ENCODE measurements around the gene C4orf50. TPM values are rescaled to one million over a fixed set of nuclear protein-coding genes. Genes with fewer than 3 reads are reported as not detected.

C4orf50 gene
- total RNA-seq, 4 donors from 2014 or later = 0.14 to 4.9 (median 0.32) TPM; not detected in 1

DNA sequence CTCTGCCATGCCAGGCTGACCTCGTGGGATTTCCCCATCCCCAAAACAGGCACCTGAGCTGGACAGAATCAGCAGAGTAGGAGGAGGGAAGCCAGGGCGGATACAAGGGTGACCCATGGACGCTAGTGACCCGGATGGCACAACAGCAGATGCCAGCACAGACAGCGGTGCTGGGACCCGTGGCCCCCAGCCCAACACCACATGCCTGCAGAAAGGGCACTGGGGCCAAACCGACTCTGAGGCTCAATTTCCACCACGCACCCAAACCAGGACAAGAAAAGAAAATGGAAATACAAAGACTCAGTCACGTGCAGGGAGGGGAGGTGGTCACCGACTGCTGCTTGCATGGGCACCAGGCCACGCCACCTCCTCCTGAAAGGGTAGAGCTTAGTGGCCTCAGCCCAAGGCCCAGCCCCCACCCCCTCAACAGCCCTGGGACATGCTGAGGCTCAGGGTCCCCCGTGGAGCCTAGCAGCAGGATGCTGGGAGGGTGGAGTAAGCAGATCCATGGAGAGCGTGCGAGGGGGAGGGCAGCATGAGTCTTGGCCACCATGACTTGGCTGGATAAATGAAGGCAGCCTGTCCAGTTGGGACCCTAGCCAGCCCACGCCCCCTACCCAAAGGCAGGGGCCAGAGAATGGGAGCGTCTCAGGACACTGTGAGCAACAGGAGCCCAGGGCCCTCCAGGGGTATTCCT, 47.7 kb downstream of the C4orf50 start:
- DNase-seq = no peak
- intact Hi-C loops (cut with DNase I; ENCODE audit: low total_unique reads) = no loop called here
- in situ Hi-C loops (cut with MboI; ENCODE audit: low pct_ligation_motif_present in 1 of 4, low pct_unique_long_range_greater_than_20kb in 1 of 4, low sequenced_read_pairs in 3 of 4) = no loop called here
- no peaks in the 10 kb centered on the region for H3K27me3 ChIP-seq
- no peaks in the 10 kb centered on the region for H3K36me3 ChIP-seq
- H3K4me1 ChIP-seq = no peaks in the 10 kb centered on the region
- H3K27ac ChIP-seq = no peak overlapping the region
- TF ChIP-seq POLR2AphosphoS5 (IDR thresholded peaks at IDR 0.05) (no peak), EP300 (IDR thresholded peaks at IDR 0.05; ENCODE audit: low read depth) (no peak), POLR2A (IDR thresholded peaks at IDR 0.05) (no peak)
- TF ChIP-seq, protein P1, sequence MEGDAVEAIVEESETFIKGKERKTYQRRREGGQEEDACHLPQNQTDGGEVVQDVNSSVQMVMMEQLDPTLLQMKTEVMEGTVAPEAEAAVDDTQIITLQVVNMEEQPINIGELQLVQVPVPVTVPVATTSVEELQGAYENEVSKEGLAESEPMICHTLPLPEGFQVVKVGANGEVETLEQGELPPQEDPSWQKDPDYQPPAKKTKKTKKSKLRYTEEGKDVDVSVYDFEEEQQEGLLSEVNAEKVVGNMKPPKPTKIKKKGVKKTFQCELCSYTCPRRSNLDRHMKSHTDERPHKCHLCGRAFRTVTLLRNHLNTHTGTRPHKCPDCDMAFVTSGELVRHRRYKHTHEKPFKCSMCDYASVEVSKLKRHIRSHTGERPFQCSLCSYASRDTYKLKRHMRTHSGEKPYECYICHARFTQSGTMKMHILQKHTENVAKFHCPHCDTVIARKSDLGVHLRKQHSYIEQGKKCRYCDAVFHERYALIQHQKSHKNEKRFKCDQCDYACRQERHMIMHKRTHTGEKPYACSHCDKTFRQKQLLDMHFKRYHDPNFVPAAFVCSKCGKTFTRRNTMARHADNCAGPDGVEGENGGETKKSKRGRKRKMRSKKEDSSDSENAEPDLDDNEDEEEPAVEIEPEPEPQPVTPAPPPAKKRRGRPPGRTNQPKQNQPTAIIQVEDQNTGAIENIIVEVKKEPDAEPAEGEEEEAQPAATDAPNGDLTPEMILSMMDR (IDR thresholded peaks at IDR 0.05) = no peak
- WGBS, 2 donors (ENCODE audit: low coverage in 1 of 2) = 82 to 96% methylated on average over 5 to 14 of the region's 16 CpGs
- H3K4me3 ChIP-seq = no peak overlapping the region
- no peaks in the 10 kb centered on the region for H3K9me3 ChIP-seq

DNA sequence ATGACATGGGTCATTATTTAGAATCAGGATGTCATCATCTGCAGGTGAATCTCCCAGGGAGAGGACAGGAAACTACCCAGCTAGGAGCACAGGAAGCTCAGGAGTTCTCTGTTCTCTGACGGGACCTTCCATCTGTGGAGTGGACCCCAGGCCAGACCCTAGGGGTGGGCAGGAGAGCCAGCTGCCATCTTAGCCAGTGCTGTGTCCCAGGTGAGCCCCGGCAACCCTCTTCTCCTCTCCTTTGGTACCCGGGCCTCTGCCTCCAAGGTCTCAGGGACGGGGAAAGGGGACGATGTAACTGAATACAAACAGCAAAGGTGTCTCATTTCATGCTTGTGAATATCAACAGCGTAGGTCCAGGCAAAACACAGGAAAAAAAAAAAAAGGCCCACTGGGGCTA, 48.5 kb downstream of the C4orf50 start:
- Histone ChIP-seq H3K27ac (no peak overlapping the region), H3K36me3 (no peaks in the 10 kb centered on the region), H3K4me1 (no peaks in the 10 kb centered on the region), H3K27me3 (no peaks in the 10 kb centered on the region), H3K4me3 (no peak overlapping the region), H3K9me3 (no peaks in the 10 kb centered on the region)
- WGBS, 2 donors (ENCODE audit: low coverage in 1 of 2) = 46 to 61% methylated on average over 5 to 6 of the region's 6 CpGs
- in situ Hi-C loops (cut with MboI; ENCODE audit: low pct_ligation_motif_present in 1 of 4, low pct_unique_long_range_greater_than_20kb in 1 of 4, low sequenced_read_pairs in 3 of 4) = no loop called here
- no peak for DNase-seq
- TF ChIP-seq POLR2AphosphoS5 (IDR thresholded peaks at IDR 0.05) = no peak
- no peak for TF ChIP-seq EP300 (IDR thresholded peaks at IDR 0.05; ENCODE audit: low read depth)
- TF ChIP-seq POLR2A (IDR thresholded peaks at IDR 0.05) = no peak
- TF ChIP-seq, protein P1 (IDR thresholded peaks at IDR 0.05) = no peak
- intact Hi-C loops (cut with DNase I; ENCODE audit: low total_unique reads) = no loop called here

DNA sequence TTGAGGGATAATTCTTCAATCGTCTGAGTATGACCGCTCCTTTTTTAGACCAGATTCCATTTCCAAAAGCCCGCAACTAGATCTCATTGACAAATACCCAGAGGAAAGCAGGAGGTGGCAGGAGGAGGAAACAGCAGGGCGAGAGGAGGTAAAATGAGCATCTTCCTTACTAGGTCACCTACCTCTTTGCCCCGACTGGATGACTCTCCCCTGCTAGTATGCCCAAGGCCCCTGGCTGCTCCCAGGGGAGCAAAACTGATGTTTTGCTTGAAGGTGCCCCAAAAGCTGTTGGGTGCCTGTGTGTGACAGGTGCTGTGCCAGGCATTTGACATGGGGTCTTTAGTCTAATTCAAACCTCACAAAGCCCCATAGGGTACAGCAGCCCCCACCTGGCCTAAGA, 48.9 kb downstream of the C4orf50 start:
- intact Hi-C loops (cut with DNase I; ENCODE audit: low total_unique reads) = no loop called here
- no peak overlapping the region for H3K4me3 ChIP-seq
- no peaks in the 10 kb centered on the region for H3K27me3 ChIP-seq
- in situ Hi-C loops (cut with MboI; ENCODE audit: low pct_ligation_motif_present in 1 of 4, low pct_unique_long_range_greater_than_20kb in 1 of 4, low sequenced_read_pairs in 3 of 4) = no loop called here
- 86 to 100% methylated on average over 3 to 5 of the region's 5 CpGs for WGBS, 2 donors (ENCODE audit: low coverage in 1 of 2)
- H3K27ac ChIP-seq = no peak overlapping the region
- no peaks in the 10 kb centered on the region for H3K36me3 ChIP-seq
- DNase-seq = no peak
- H3K9me3 ChIP-seq = no peaks in the 10 kb centered on the region
- TF ChIP-seq POLR2A (IDR thresholded peaks at IDR 0.05) = no peak
- TF ChIP-seq EP300 (IDR thresholded peaks at IDR 0.05; ENCODE audit: low read depth) = no peak
- no peak for TF ChIP-seq POLR2AphosphoS5 (IDR thresholded peaks at IDR 0.05)
- TF ChIP-seq, protein P1 (IDR thresholded peaks at IDR 0.05) = no peak
- H3K4me1 ChIP-seq = no peaks in the 10 kb centered on the region

DNA sequence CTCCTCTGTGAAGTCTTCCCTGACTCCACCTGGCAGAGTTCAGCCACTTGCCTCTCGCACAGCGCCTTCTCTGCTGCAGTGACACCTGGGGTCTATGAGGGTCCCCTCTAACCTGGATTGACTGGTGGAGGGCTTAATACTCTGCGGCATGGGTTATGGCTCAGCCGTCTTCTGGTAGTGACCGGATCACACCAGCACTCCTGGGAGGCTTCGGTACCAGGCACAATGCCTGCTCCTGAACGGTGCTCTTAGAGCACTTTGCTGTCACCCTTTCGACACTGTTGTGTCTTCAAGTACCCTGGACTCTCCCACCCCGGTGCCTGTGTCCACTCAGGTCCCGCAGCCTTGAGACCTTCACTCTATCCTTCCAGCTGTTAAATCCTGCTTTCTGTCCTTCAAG, 50.0 kb downstream of the C4orf50 start:
- in situ Hi-C loops (cut with MboI; ENCODE audit: low pct_ligation_motif_present in 1 of 4, low pct_unique_long_range_greater_than_20kb in 1 of 4, low sequenced_read_pairs in 3 of 4) = no loop called here
- TF ChIP-seq EP300 (IDR thresholded peaks at IDR 0.05; ENCODE audit: low read depth) = no peak
- no peak for TF ChIP-seq POLR2AphosphoS5 (IDR thresholded peaks at IDR 0.05)
- TF ChIP-seq, protein P1 (IDR thresholded peaks at IDR 0.05) = no peak
- no peak for TF ChIP-seq POLR2A (IDR thresholded peaks at IDR 0.05)
- 94% methylated on average over 10 of the region's 10 CpGs; no CpG with 5 or more reads in 1 of the 2 donors for WGBS, 2 donors (ENCODE audit: low coverage in 1 of 2)

More for the DNA sequence above, 50.0 kb downstream of the C4orf50 start:
- Histone ChIP-seq H3K4me1 (no peaks in the 10 kb centered on the region), H3K27ac (no peak overlapping the region), H3K9me3 (no peaks in the 10 kb centered on the region), H3K27me3 (no peaks in the 10 kb centered on the region), H3K36me3 (no peaks in the 10 kb centered on the region), H3K4me3 (no peak overlapping the region)
- no peak for DNase-seq
- intact Hi-C loops (cut with DNase I; ENCODE audit: low total_unique reads) = no loop called here
